Fibroblast of skin of scalp (primary cell): ENCODE measurements around the gene MAN1C1.
"Not testable (repeated sequence)": the region's sequence is repeated elsewhere in the genome, so short reads cannot be mapped to it uniquely, and the experiment has no call there.

Experiments
- DNase-seq: peaks from one replicate; pipeline ENCODE4 v3.0.0-alpha.2; 2013

Gene MAN1C1

GRCh38 chr1:25657883-25658760 is 41.5 kb downstream of the MAN1C1 start:
- no peak for DNase-seq

- no peak for DNase-seq
These were observed 42.3 kb downstream of the MAN1C1 start for GRCh38 chr1:25658791-25659431.

GRCh38 chr1:25661043-25661815 is 44.6 kb downstream of the MAN1C1 start:
- no peak for DNase-seq

- DNase-seq = no peak
These were observed 45.5 kb downstream of the MAN1C1 start for GRCh38 chr1:25662061-25662460.

GRCh38 chr1:25662959-25663358 is 46.4 kb downstream of the MAN1C1 start:
- not testable (repeated sequence) for DNase-seq

- DNase-seq = no peak
These were observed 48.0 kb downstream of the MAN1C1 start for GRCh38 chr1:25664357-25665199.

DNA sequence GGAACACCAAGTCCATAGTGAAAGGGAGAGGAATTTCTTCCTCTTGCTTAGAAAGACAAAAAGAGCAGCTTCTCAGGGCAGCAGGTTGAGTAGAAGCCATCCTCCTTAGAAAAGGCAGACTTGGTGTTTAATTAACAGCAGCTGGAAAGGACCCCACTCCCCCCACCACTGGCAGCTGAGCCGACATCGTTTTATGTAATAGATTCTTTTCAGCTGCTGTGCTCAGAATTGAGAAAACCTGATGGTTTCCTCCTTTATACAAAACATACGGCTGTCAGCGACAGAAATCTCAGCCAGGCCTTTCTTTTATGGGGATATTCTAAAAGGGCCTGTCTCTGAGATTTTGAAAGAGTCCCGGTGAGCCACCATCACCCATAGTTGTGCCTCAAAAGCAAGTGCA is 49.9 kb downstream of the MAN1C1 start:
- DNase-seq = no peak

GRCh38 chr1:25668931-25669573 is 52.5 kb downstream of the MAN1C1 start:
- no peak for DNase-seq

- DNase-seq = no peak
These were observed 53.4 kb downstream of the MAN1C1 start for GRCh38 chr1:25669781-25670567.

GRCh38 chr1:25671929-25672328 is 55.3 kb downstream of the MAN1C1 start:
- DNase-seq = no peak

GRCh38 chr1:25672763-25673409 is 56.3 kb downstream of the MAN1C1 start:
- no peak for DNase-seq

- no peak for DNase-seq
These were observed 56.9 kb downstream of the MAN1C1 start for GRCh38 chr1:25673456-25673855.

DNA sequence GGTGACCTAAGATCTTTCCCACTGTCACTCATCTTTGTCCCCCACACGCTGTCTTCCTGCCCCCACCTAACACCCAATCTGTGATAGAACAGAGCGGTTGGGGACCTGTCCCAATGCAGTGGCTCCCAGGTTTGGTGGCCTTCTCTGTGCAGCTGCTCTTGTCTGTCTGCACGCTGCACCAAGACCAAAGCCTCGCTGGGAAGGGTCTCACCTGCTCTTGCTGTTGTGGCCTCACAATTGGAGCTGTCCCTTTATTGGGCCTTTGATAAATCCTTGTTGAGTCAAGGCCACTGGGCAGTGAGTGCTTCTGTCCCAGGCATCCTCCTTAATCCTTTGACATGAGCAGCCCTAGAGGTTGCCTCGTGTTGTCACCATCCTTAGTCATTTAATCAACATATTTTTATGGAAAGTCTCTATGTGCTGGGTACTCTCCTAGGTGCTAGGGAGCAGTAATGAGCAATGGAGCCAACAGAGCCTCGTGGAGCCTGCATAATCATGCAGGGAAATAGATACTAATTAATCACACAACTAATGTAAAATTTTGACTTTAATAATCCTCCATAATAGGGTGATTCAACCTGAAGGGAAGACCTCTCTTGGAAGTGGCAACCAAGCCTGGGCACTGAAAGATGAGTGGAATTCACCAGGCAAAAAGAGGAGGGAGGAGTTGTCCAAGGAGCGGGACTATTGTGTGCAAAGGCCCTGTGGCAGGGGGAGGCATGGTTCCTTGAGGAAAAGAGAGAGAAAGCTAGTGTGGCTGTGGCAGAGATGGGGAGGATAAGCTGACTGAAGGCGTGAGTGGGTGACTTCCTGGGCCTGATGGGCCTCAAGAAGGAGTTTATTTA is 57.6 kb downstream of the MAN1C1 start:
- no peak for DNase-seq

- no peak for DNase-seq
These were observed 58.2 kb downstream of the MAN1C1 start for GRCh38 chr1:25674807-25675084.

GRCh38 chr1:25675729-25676476 is 59.3 kb downstream of the MAN1C1 start:
- no peak for DNase-seq

DNA sequence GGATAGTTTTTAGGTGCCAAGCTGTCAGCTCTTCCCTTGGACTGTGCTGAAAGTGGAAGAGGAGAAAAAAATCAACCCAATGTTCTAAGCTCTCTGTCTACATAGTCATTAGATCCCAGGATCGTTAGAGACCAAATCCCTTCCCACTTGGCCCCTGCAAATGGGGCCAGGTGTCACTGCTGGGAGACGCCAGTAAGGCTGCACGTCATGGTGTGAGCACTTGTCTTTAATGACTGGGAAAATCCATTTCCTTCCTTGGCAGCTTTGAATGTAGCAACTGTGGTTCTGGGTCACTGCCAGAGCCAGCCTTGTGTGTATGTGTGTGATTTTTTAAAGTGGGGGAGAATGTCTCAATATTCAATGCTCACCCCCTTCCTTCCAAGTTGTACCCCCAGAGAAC is 59.9 kb downstream of the MAN1C1 start:
- no peak for DNase-seq

DNA sequence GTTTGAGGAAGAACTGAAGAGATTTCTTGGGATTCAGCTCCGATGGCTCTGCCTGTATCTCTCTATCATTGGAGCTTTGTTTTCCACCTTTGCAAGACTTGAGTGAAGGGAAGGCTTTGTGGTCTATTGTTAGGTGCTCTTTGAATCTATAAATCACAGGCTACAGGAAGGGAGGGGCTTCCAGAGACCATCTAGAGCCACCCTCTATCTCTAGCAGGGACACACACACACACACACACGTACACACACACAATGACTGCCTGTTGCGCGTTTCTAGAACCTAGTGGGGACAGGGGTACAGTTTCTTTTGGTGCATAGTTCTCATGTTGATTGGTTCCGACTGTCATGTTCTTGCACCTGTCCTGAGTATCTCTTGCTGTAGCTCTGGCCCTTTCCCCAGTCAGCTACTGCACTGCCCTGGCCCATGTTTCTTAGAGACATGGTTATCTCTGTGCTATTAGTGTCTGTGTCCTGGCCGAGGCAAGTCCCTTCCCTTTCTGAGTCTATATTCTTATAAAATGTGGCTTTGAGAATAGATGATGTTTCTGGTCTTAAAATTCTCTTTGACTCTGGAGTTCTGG is 60.7 kb downstream of the MAN1C1 start:
- DNase-seq = no peak

DNA sequence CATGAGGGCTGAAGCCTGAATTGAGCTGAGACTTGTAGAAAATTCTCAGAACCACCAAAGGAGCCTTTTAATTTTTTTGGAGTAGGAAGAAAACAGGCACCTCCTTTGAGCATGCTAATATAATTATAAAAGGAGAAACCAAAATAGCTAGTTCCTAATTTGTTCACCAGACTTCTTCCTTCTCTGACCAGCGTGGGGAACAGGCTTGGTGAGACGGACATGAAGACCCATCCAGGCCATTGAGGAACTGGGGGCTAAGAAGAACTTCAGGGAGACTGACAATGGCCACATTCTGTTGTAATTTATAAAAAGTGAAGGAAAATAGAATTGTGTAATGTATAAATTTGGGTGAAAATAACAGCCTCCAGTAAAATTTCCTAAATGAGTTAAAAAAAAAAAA is 62.6 kb downstream of the MAN1C1 start:
- DNase-seq = no peak

DNA sequence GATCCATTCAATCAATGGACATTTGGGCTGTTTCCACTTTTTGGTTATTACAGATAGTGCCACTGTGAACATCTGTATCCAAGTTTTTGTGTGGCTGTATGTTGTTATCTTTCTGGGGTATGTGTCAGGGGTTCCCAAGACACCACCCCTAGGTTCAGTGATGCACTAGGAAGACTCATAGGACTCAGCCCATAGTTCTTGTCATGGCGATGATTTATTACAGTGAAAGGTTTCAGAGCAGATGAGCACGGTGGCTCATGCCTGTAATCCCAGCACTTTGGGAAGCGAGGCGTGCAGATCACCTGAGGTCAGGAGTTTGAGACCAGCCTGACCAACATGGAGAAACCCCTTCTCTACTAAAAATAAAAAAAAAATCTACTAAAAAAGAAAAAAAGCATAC is 64.1 kb downstream of the MAN1C1 start:
- no peak for DNase-seq
